NCI-H82 treated with DMSO at 0.1 percent for 48 hours (cell line): ENCODE results near the gene NNMT.
"Not testable (repeated sequence)": the region's sequence is repeated elsewhere in the genome, so short reads cannot be mapped to it uniquely, and the experiment has no call there.

Experiments
- DNase-seq: peaks from one replicate; lab custom pipeline; 2025; ENCODE audit not compliant: unreplicated experiment; lab: John Stamatoyannopoulos, UW

The NNMT gene

GRCh38 chr11:114304969-114305368 is 8.8 kb downstream of the NNMT start:
- no peak for DNase-seq

- DNase-seq = no peak
Observed at GRCh38 chr11:114307524-114308203, 11.5 kb downstream of the NNMT start.

GRCh38 chr11:114308689-114309089 is 12.5 kb downstream of the NNMT start:
- no peak for DNase-seq

- no peak for DNase-seq
Observed at GRCh38 chr11:114309517-114309916, 13.3 kb downstream of the NNMT start.

GRCh38 chr11:114310095-114310494 is 13.9 kb downstream of the NNMT start:
- no peak for DNase-seq

GRCh38 chr11:114311946-114312345 is 15.7 kb downstream of the NNMT start:
- DNase-seq = no peak

GRCh38 chr11:114314096-114314495 is 17.9 kb downstream of the NNMT start:
- DNase-seq = no peak

- DNase-seq = no peak
Observed at GRCh38 chr11:114315749-114316368, 19.7 kb downstream of the NNMT start.

GRCh38 chr11:114316980-114317786 is 21.0 kb downstream of the NNMT start:
- DNase-seq = no peak

GRCh38 chr11:114317787-114318137 is 21.6 kb downstream of the NNMT start:
- peak; percentile 1 for DNase-seq

GRCh38 chr11:114318361-114318760 is 22.2 kb downstream of the NNMT start:
- DNase-seq = no peak

- DNase-seq = no peak
Observed at GRCh38 chr11:114319716-114320328, 23.6 kb downstream of the NNMT start.

GRCh38 chr11:114321621-114322257 is 25.5 kb downstream of the NNMT start:
- DNase-seq = no peak

GRCh38 chr11:114322934-114323333 is 26.7 kb downstream of the NNMT start:
- DNase-seq = no peak

GRCh38 chr11:114326151-114326550 is 30.0 kb downstream of the NNMT start:
- DNase-seq = no peak

- DNase-seq = no peak
Observed at GRCh38 chr11:114326776-114327175, 30.6 kb downstream of the NNMT start.

GRCh38 chr11:114330373-114330772 is 34.2 kb downstream of the NNMT start:
- DNase-seq = no peak

GRCh38 chr11:114340311-114341131 is 44.3 kb downstream of the NNMT start:
- peak; percentile 39 for DNase-seq

GRCh38 chr11:114341667-114342066 is 45.5 kb downstream of the NNMT start:
- DNase-seq = not testable (repeated sequence)

- no peak for DNase-seq
Observed at GRCh38 chr11:114342476-114342875, 46.3 kb downstream of the NNMT start.
